SU-DHL-6 (cell line): ENCODE data around the gene IGLL5.

Source experiments
- H2AFZ ChIP-seq: fragments of 200-600 bp; sonication (generic); 2 replicates; pipeline ENCODE4 v1.6.1; 2014; ENCODE audit warnings: low read depth, mild to moderate bottlenecking, moderate library complexity, mixed read lengths, antibody characterized with exemption, low read length; ENCODE audit not compliant: severe bottlenecking
- H3F3A ChIP-seq: fragments of 200-600 bp; shearing (Covaris generic); 2 replicates; pipeline ENCODE4 v1.6.0; 2016; ENCODE audit warnings: antibody characterized with exemption, mild to moderate bottlenecking; ENCODE audit not compliant: insufficient read depth
- H3K27ac ChIP-seq: fragments of 200-600 bp; sonication (generic); 2 replicates; pipeline ENCODE4 v1.5.1; 2016; ENCODE audit warnings: low read depth, mild to moderate bottlenecking, low read length, moderate library complexity, mixed read lengths
- H3K27me3 ChIP-seq: fragments of 200-600 bp; sonication (generic), shearing (Covaris generic); 2 replicates; pipeline ENCODE4 v1.6.0; 2014; ENCODE audit warnings: mild to moderate bottlenecking, low read length
- H3K36me3 ChIP-seq: fragments of 200-600 bp; sonication (generic); 2 replicates; pipeline ENCODE4 v1.6.1; 2014; ENCODE audit warnings: mild to moderate bottlenecking, low read length, mixed read lengths
- H3K4me2 ChIP-seq: fragments of 300-600, 200-600 bp; shearing (Covaris generic), sonication (generic); 2 replicates; pipeline ENCODE4 v1.6.0; 2014; ENCODE audit warnings: low read length, low read depth, mild to moderate bottlenecking; ENCODE audit not compliant: poor library complexity, severe bottlenecking
- H3K4me3 ChIP-seq: fragments of 200-600 bp; sonication (generic); 2 replicates; pipeline ENCODE4 v1.5.1; 2014; ENCODE audit warnings: antibody characterized with exemption, low read length, mild to moderate bottlenecking, mixed read lengths; ENCODE audit not compliant: insufficient read depth, poor library complexity, severe bottlenecking
- H3K79me2 ChIP-seq: fragments of 200-600 bp; sonication (generic); 2 replicates; pipeline ENCODE4 v1.6.1; 2014; ENCODE audit warnings: mild to moderate bottlenecking, low read length, moderate library complexity; ENCODE audit not compliant: insufficient read depth
- H3K9ac ChIP-seq: fragments of 200-600 bp; sonication (generic); 2 replicates; pipeline ENCODE4 v1.7.0; 2014; ENCODE audit warnings: mild to moderate bottlenecking, low read length
- H3K9me2 ChIP-seq: fragments of 200-600 bp; sonication (generic); replicated peaks from 2 replicates; pipeline ENCODE4 v1.6.1; 2014; ENCODE audit warnings: low read length; ENCODE audit not compliant: insufficient read depth
- H3K9me3 ChIP-seq: fragments of 200-600 bp; sonication (generic); 2 replicates; pipeline ENCODE4 v1.6.1; 2014; ENCODE audit warnings: low read length, mixed read lengths; ENCODE audit not compliant: insufficient read depth
- H4K20me1 ChIP-seq: fragments of 200-600 bp; sonication (generic); 2 replicates; pipeline ENCODE4 v1.6.1; 2014; ENCODE audit warnings: low read depth, mild to moderate bottlenecking, antibody characterized with exemption, low read length, moderate library complexity, mixed read lengths
- CTCF ChIP-seq: fragments of 200-600 bp; sonication (generic); IDR thresholded peaks from one replicate; pipeline ENCODE4 v1.5.1; 2017; ENCODE audit warnings: antibody characterized with exemption, mild to moderate bottlenecking, low read length, moderate library complexity; ENCODE audit not compliant: insufficient read depth, poor library complexity, severe bottlenecking
- EZH2phosphoT487 ChIP-seq: fragments of 200-600 bp; sonication (generic), shearing (Covaris generic); conservative IDR thresholded peaks from 2 replicates; pipeline ENCODE4 v1.6.1; 2018; ENCODE audit warnings: mild to moderate bottlenecking, antibody characterized with exemption, low read length, moderate library complexity, mixed read lengths

The IGLL5 gene

GRCh38 chr22:22872722-22873708 lies 14.6 kb upstream of the IGLL5 start:
- H3F3A ChIP-seq, result peaks cover 22% of the 10 kb centered on the region
- no peaks in the 10 kb centered on the region for H4K20me1 ChIP-seq
- H2AFZ ChIP-seq, result no peak overlapping the region
- H3K79me2 ChIP-seq, result no peaks in the 10 kb centered on the region
- no peak overlapping the region for H3K9ac ChIP-seq
- 0 out of 2 replicates have a peak, but pooled peaks cover 5% of the 10 kb centered on the region for H3K9me3 ChIP-seq
- H3K4me3 ChIP-seq, result no peak overlapping the region
- no peaks in the 10 kb centered on the region for H3K27me3 ChIP-seq
- TF ChIP-seq CTCF (no peak), EZH2phosphoT487 (no peak)
- 0 out of 2 replicates have a peak, but pooled peaks cover 5% of the 10 kb centered on the region for H3K36me3 ChIP-seq
- no peak overlapping the region for H3K4me2 ChIP-seq
- no peaks in the 10 kb centered on the region for H3K9me2 ChIP-seq
- no peak overlapping the region for H3K27ac ChIP-seq

DNA sequence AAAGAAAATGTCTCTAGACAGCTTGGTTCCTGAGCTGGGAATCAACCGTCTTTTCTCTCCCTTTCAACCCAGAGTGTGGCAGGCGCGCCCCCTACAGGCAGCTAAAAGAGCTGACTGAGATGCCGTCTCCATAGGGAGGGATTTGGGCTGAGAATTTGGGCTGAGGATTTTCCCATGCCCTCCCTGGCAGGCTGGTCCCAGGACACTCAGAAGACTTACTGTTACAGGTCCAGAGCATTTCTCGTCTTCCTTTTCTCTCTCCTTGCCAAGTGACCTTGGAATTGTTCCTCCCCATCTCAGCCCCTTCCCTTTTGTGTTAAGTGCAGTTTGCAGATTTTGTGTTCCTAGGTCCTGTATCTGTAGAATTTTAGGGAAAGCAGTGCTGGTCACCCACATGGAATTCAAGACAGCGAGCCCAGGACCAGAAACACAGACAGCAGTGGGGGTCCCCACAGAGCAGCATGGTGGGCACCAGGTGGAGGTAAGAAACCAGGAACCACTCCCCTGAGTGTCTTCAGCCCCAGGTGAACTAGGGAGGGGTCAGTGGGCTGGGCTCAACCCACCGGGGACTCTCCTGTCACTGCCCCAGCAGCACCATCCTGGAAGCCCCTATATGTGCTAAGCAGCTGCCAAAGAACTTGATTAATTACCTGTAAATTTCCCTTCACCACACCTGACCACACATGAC lies 9.9 kb upstream of the IGLL5 start:
- TF ChIP-seq CTCF (peak; percentile 87), EZH2phosphoT487 (no peak)
- peaks cover 62% of the 10 kb centered on the region for H3F3A ChIP-seq
- peak overlapping the region; percentile 98 for H3K27ac ChIP-seq
- no peaks in the 10 kb centered on the region for H4K20me1 ChIP-seq
- H3K27me3 ChIP-seq, result no peaks in the 10 kb centered on the region
- H2AFZ ChIP-seq, result no peak overlapping the region
- H3K36me3 ChIP-seq, result 0 out of 2 replicates have a peak, but pooled peaks cover 5% of the 10 kb centered on the region
- H3K9me3 ChIP-seq, result 0 out of 2 replicates have a peak, but pooled peaks cover 5% of the 10 kb centered on the region
- peak overlapping the region; percentile 65 for H3K4me2 ChIP-seq
- no peaks in the 10 kb centered on the region for H3K79me2 ChIP-seq
- H3K9ac ChIP-seq, result peak overlapping the region; percentile 66
- H3K9me2 ChIP-seq, result no peaks in the 10 kb centered on the region
- H3K4me3 ChIP-seq, result no peak overlapping the region

- Histone ChIP-seq H3K4me3 (no peak overlapping the region), H2AFZ (no peak overlapping the region), H3K27ac (peak overlapping the region; percentile 98), H4K20me1 (no peaks in the 10 kb centered on the region), H3K27me3 (no peaks in the 10 kb centered on the region), H3K9me3 (0 out of 2 replicates have a peak, but pooled peaks cover 5% of the 10 kb centered on the region), H3K9me2 (no peaks in the 10 kb centered on the region), H3K79me2 (no peaks in the 10 kb centered on the region), H3K36me3 (0 out of 2 replicates have a peak, but pooled peaks cover 5% of the 10 kb centered on the region), H3F3A (peaks cover 67% of the 10 kb centered on the region), H3K4me2 (peak overlapping the region; percentile 65), H3K9ac (peak overlapping the region; percentile 66)
- TF ChIP-seq CTCF, result no peak
- no peak for TF ChIP-seq EZH2phosphoT487
Observed at GRCh38 chr22:22878211-22878570, 9.4 kb upstream of the IGLL5 start.
